ENCODE measurements around the gene KL. TPM values are rescaled to one million over a fixed set of nuclear protein-coding genes. Genes with fewer than 3 reads are reported as not detected.

Gene KL
- total RNA-seq, 6 experiments from 2014 or later = 0.07 TPM; not detected in 5

- no peak for TF ChIP-seq CTCF (IDR thresholded peaks at IDR 0.05)
- Mint-ChIP-seq H3K9me3 (no peaks in the 10 kb centered on the region), H3K4me1 (ENCODE audit: low read depth) (peaks cover 73% of the 10 kb centered on the region), H3K36me3 (ENCODE audit: low read depth) (peaks cover 81% of the 10 kb centered on the region), H3K27me3 (ENCODE audit: insufficient read depth) (no peaks in the 10 kb centered on the region; the same call in 1 of the 2 replicates), H3K4me3 (no peak overlapping the region), H3K27ac (no peak overlapping the region)
- no peak for DNase-seq
Observed at GRCh38 chr13:33114146-33114545, 97.9 kb downstream of the KL start.

GRCh38 chr13:33115274-33115673 lies 99.1 kb downstream of the KL start:
- peaks cover 73% of the 10 kb centered on the region for H3K4me1 Mint-ChIP-seq (ENCODE audit: low read depth)
- peak overlapping the region; percentile 57; the same call in 1 of the 2 replicates for H3K27ac Mint-ChIP-seq
- H3K4me3 Mint-ChIP-seq = no peak overlapping the region
- no peaks in the 10 kb centered on the region for H3K9me3 Mint-ChIP-seq
- H3K36me3 Mint-ChIP-seq (ENCODE audit: low read depth) = peaks cover 72% of the 10 kb centered on the region
- TF ChIP-seq CTCF (IDR thresholded peaks at IDR 0.05) = no peak
- H3K27me3 Mint-ChIP-seq (ENCODE audit: insufficient read depth) = no peaks in the 10 kb centered on the region; the same call in 1 of the 2 replicates
- no peak for DNase-seq
